Breast epithelium (tissue), 4 donors: Measurements from ENCODE around the gene MLST8. TPM values are rescaled to one million over a fixed set of nuclear protein-coding genes. Genes with fewer than 3 reads are reported as not detected.
"Not testable (repeated sequence)": the region's sequence is repeated elsewhere in the genome, so short reads cannot be mapped to it uniquely, and the experiment has no call there.

Experiments
- DNase-seq, 2 donors: peaks; one replicate each; pipeline ENCODE4 v3.0.0-alpha.2; 2019; ENCODE audit warnings: low spot score in 2 of 2
- H3K27ac ChIP-seq, 2 donors: fragments of 200-600 bp; sonication (generic) in 1 of 2; one replicate each; pipeline ENCODE4 v1.5.1; 2016 to 2019; ENCODE audit warnings: mild to moderate bottlenecking in 1 of 2
- H3K27me3 ChIP-seq, 2 donors: fragments of 200-600 bp; sonication (generic) in 1 of 2; one replicate each; pipeline versions ENCODE4 v1.5.1 to v1.6.0; 2017 to 2019; ENCODE audit warnings: control low read depth in 1 of 2, mild to moderate bottlenecking in 1 of 2
- H3K36me3 ChIP-seq: fragments of 200-600 bp; one replicate; pipeline ENCODE4 v1.5.1; 2019
- H3K4me1 ChIP-seq, 2 donors: fragments of 200-600 bp; sonication (generic); one replicate each; pipeline ENCODE4 v1.5.1; 2016 to 2019; ENCODE audit warnings: control low read depth in 1 of 2
- H3K4me3 ChIP-seq, 3 donors: fragments of 200-600 bp; sonication (generic); 1 replicate in 2 of 3; 2 replicates in 1 of 3; pipeline ENCODE4 v1.5.1; 2016 to 2019; ENCODE audit warnings: mild to moderate bottlenecking in 3 of 3, moderate library complexity in 2 of 3
- H3K9me3 ChIP-seq, 2 donors: fragments of 200-600 bp; sonication (generic) in 1 of 2; one replicate each; pipeline ENCODE4 v1.5.1; 2016 to 2019; ENCODE audit warnings: control low read depth in 1 of 2
- CTCF ChIP-seq, 3 donors: fragments of 450-650 bp; IDR thresholded peaks; one replicate each; pipeline ENCODE4 v1.5.1; 2016 to 2017; ENCODE audit warnings: antibody characterized with exemption in 3 of 3, mild to moderate bottlenecking in 3 of 3, moderate library complexity in 3 of 3
- POLR2A ChIP-seq: fragments of 450-650 bp; IDR thresholded peaks from one replicate; pipeline ENCODE4 v1.6.1; 2016; ENCODE audit warnings: antibody characterized with exemption, mild to moderate bottlenecking, moderate library complexity
- POLR2AphosphoS5 ChIP-seq, 3 donors: sonication (generic); formaldehyde crosslinking; IDR thresholded peaks; one replicate each; pipeline ENCODE4 v1.6.1; 2017; ENCODE audit warnings: antibody characterized with exemption in 3 of 3
- intact Hi-C: fragments of 100-400 bp; cut with DNase I; formaldehyde crosslinking; loops from one replicate; pipeline ENCODE4 v1.15.1; 2023; ENCODE audit warnings: low total_unique reads
- total RNA-seq, 3 donors: library from RNA; depleted of rRNA; stranded (reverse); fragments of >200 nt; gene quantifications; one replicate each; pipeline ENCODE4 v1.1.0, GENCODE V29; 2016

MLST8 gene
- total RNA-seq, 3 donors from 2014 or later = 42.7 to 48.1 (median 46.5) TPM

DNA sequence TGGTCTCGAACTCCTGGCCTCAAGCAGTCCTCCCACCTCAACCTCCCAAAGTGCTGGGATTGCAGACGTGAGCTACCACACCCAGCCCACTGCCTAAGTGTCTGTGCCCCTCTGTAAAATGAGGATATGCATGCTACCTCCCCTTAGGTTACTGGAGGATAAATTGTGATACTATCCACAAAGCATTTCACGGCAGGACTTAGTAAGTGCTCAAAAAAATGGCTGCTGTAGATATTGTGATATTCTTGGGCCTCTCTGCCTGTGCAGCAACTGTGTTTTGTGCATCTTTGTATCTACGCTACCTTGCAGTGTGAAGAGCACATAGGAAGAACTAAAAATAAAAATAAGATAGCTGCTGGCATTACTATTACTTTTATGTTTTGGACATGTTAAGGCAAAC is 7.0 kb upstream of the MLST8 start:
- Histone ChIP-seq H3K27me3 (no peaks in the 10 kb centered on the region), H3K9me3 (no peaks in the 10 kb centered on the region), H3K4me1 (peaks cover 5 to 14% of the 10 kb centered on the region in 2 donors), H3K27ac (no peak overlapping the region), H3K4me3 (no peak overlapping the region), H3K36me3 (no peaks in the 10 kb centered on the region)
- DNase-seq = no peak
- no peak for TF ChIP-seq CTCF (IDR thresholded peaks at IDR 0.05)
- TF ChIP-seq POLR2A = no peak
- TF ChIP-seq POLR2AphosphoS5 (IDR thresholded peaks at IDR 0.05) = no peak
- intact Hi-C loops = no loop called here

GRCh38 chr16:2199095-2199494 is 6.2 kb upstream of the MLST8 start:
- H3K27ac ChIP-seq = no peak overlapping the region
- no peak for TF ChIP-seq POLR2A
- no peak for TF ChIP-seq CTCF (IDR thresholded peaks at IDR 0.05)
- TF ChIP-seq POLR2AphosphoS5 (IDR thresholded peaks at IDR 0.05) = no peak
- no peak overlapping the region for H3K4me3 ChIP-seq
- H3K27me3 ChIP-seq = no peaks in the 10 kb centered on the region
- H3K9me3 ChIP-seq = no peaks in the 10 kb centered on the region
- intact Hi-C loops = no loop called here
- DNase-seq = no peak
- peaks cover 5 to 14% of the 10 kb centered on the region in 2 donors for H3K4me1 ChIP-seq
- no peaks in the 10 kb centered on the region for H3K36me3 ChIP-seq

GRCh38 chr16:2199621-2200139 is 5.6 kb upstream of the MLST8 start:
- peaks cover 5 to 13% of the 10 kb centered on the region in 2 donors for H3K4me1 ChIP-seq
- H3K9me3 ChIP-seq = no peaks in the 10 kb centered on the region
- H3K4me3 ChIP-seq = no peak overlapping the region
- no peak overlapping the region for H3K27ac ChIP-seq
- DNase-seq = no peak
- intact Hi-C loops = no loop called here
- H3K36me3 ChIP-seq = no peaks in the 10 kb centered on the region
- H3K27me3 ChIP-seq = no peaks in the 10 kb centered on the region
- no peak for TF ChIP-seq CTCF (IDR thresholded peaks at IDR 0.05)
- no peak for TF ChIP-seq POLR2A
- TF ChIP-seq POLR2AphosphoS5 (IDR thresholded peaks at IDR 0.05) = no peak

DNA sequence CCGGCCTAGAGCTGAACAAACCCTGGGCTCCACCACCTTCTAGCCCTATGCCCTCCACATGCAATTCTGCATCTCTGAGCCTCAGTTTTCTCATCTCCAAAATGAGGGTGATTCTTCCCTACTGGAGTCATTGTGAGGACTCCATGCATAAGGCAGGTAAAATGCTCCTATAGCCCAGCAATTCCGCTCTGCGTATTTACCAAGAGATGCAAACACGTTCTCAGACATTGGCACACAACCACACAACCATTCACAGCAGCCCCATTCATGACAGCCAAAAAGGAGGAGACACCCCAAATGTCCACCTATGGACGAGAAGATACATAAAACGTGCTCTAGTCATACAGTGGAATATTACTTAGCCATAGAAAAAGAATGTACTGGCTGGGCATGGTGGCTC is 4.9 kb upstream of the MLST8 start:
- Histone ChIP-seq H3K27me3 (no peaks in the 10 kb centered on the region), H3K4me3 (no peak overlapping the region), H3K4me1 (peaks cover 5 to 7% of the 10 kb centered on the region in 2 donors), H3K27ac (no peak overlapping the region), H3K36me3 (no peaks in the 10 kb centered on the region), H3K9me3 (no peaks in the 10 kb centered on the region)
- intact Hi-C loops = no loop called here
- DNase-seq = no peak
- TF ChIP-seq CTCF (IDR thresholded peaks at IDR 0.05) (no peak), POLR2AphosphoS5 (IDR thresholded peaks at IDR 0.05) (no peak), POLR2A (no peak)

GRCh38 chr16:2203119-2203688 is 2.0 kb upstream of the MLST8 start:
- H3K4me3 ChIP-seq, H3K36me3 ChIP-seq, DNase-seq, H3K27ac ChIP-seq, intact Hi-C loops, H3K27me3 ChIP-seq, H3K9me3 ChIP-seq: not testable (repeated sequence)
- H3K4me1 ChIP-seq = peaks cover 8 to 10% of the 10 kb centered on the region in 2 donors
